ENCODE data around the gene PRR14L.
"Not testable (repeated sequence)": the region's sequence is repeated elsewhere in the genome, so short reads cannot be mapped to it uniquely, and the experiment has no call there.

The PRR14L gene

DNA sequence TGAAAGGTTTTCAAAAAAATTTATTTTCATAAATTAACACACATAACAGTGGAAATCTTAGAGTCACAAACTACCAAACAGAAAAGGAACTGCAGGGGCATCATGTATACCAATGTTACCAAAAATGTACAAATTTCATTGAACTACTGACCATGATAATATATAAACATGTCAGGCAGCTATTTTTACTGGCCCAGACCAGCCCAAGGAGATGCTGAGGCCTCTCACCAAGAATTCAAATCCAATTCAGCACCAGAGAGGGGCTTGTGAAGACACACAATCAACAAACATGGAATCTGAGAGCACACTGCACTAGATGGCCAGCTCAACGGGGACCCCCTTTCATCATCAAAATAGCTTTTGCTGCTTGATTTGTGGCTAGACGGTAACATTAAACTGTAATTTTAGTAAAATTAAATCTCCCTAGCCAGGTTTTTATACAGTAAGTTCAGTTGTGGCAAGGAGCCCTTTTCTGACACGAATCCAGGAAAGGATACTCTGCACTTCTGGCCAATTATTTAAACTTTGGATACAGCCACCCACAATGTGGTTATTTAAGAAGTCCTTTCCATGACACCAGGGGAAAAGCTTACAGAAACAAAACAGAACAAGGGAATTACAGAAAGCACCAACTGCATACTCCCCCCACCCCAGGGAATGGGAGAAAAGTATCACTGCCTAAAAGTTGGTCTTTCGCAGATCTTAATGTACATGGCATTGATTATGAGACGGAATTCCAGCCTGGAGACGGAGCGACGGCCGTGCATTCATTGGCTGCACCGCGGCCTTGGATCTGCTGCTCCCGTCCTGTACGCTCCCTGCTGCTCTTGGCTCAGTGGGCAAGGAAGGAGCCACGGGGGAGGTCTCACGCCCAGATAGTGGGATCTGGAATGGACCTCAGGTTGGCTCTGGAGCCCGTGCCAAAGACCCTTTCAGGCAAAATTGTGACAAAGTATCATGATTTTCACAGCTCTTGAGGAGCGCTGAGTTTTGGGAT, 68.3 kb downstream of the PRR14L start:
- DNase-seq = no peak

- DNase-seq = no peak
Observed at GRCh38 chr22:31680861-31681341, 69.0 kb downstream of the PRR14L start.

DNA sequence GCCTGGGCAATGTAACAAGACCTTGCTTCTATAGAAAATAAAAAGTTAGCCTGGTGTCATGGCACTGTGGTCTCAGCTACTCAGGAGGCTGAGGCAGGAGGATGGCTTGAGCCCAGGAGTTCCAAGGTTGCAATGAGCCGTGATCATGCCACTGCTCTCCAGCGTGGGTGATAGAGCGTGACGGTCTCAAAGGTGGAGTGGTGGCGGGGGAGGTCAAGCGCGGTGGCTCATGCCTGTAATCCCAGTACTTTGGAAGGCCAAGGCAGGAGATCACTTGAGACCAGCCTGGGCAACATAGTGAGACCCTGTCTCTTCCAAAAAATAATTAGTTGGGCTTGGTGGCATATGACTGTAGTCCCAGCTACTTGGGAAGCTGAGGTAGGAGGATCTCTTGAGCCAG, 71.2 kb downstream of the PRR14L start:
- no peak for DNase-seq

- DNase-seq = peak; percentile 78 to 93 (median 84)
Observed at GRCh38 chr22:31676700-31677099, 73.2 kb downstream of the PRR14L start.

DNA sequence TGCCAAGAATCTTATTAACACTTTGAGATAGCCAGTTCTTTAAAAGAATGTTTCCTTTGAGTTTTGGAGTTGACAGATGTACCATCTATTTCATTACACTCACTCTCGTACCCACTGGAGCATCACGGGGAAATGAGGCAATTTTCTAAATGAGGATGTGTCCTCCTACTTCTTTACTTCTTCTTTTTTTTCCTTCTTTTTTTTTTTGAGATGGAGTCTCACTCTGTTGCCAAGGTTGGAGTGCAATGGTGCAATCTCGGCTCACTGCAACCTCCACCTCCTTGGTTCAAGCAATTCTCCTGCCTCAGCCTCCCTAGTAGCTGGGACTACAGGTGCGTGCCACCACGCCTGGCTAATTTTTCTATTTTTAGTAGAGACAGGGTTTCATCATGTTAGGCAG, 75.7 kb downstream of the PRR14L start:
- DNase-seq = not testable (repeated sequence)

- DNase-seq = not testable (repeated sequence)
Observed at GRCh38 chr22:31668849-31669248, 81.1 kb downstream of the PRR14L start.

- DNase-seq = no peak
Observed at GRCh38 chr22:31662668-31663037, 87.3 kb downstream of the PRR14L start.

- DNase-seq = peak; percentile 92 to 96 (median 96)
Observed at GRCh38 chr22:31661851-31662667, 87.9 kb downstream of the PRR14L start, which contains the start of gene PISD. Gene PISD (minus strand): TSS chr22:31662215. CDS start chr22:31662208, 7 bp downstream.

DNA sequence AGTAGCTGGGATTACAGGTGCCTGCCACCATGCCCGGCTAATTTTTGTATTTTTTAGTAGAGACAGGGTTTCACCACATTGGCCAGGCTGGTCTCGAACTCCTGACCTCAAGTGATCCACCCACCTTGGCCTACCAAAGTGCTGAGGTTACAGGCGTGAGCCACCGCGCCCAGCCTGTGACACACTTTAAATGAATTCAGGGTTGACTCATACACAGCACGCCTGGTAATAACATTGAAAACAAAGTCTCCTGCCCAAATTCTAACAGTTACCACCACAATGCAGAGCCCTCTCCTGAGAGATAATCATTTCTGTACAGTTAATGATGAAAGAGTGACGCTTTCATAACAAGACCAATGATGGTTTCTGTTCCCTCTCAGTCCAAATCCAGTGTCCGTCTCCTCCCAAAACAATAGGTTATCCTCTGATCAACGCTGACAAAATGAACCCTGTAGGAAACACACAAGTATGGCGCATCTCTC, 89.0 kb downstream of the PRR14L start:
- DNase-seq = not testable (repeated sequence)

- no peak for DNase-seq
Observed at GRCh38 chr22:31659246-31659645, 90.7 kb downstream of the PRR14L start.

- no peak for DNase-seq
Observed at GRCh38 chr22:31654408-31654807, 95.5 kb downstream of the PRR14L start.

DNA sequence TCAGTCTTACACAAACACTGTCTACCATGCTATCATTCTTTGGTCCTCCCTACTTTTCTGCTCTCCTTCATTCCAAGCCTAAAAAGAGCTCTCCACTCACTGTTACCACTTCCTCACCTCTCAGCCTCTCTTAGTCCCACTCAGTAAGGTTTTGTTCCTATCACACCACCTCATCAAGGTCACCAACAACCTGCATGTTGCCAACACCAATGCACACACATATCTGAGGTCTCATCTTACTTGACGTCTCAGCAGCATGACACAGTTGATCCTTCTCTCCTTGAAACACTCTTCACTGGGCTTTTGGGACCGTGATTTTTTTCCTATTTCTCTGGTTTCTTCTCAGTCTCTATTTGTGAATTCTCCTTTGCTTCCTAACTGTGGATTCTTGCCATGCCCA, 96.0 kb downstream of the PRR14L start:
- no peak for DNase-seq

- no peak for DNase-seq
Observed at GRCh38 chr22:31652911-31653684, 96.8 kb downstream of the PRR14L start.

DNA sequence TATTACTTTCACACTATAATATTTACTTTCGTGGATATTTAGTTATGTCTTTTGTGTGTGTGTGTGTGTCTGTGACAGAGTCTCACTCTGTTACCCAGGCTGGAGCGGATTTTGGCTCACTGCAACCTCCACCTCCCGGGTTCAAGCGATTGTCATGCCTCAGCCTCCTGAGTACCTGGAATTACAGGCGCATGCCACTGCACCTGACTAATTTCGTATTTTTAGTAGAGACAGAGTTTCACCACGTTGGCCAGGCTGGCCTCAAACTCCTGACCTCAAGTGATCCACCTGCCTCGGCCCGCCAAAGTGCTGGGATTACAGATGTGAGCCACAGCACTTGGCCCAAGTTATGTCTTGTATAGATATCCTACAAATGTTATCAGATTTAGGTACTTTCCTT, 97.8 kb downstream of the PRR14L start:
- no peak for DNase-seq

- DNase-seq = no peak
Observed at GRCh38 chr22:31651664-31652063, 98.3 kb downstream of the PRR14L start.

GRCh38 chr22:31650391-31650790, 99.5 kb downstream of the PRR14L start:
- no peak for DNase-seq

DNA sequence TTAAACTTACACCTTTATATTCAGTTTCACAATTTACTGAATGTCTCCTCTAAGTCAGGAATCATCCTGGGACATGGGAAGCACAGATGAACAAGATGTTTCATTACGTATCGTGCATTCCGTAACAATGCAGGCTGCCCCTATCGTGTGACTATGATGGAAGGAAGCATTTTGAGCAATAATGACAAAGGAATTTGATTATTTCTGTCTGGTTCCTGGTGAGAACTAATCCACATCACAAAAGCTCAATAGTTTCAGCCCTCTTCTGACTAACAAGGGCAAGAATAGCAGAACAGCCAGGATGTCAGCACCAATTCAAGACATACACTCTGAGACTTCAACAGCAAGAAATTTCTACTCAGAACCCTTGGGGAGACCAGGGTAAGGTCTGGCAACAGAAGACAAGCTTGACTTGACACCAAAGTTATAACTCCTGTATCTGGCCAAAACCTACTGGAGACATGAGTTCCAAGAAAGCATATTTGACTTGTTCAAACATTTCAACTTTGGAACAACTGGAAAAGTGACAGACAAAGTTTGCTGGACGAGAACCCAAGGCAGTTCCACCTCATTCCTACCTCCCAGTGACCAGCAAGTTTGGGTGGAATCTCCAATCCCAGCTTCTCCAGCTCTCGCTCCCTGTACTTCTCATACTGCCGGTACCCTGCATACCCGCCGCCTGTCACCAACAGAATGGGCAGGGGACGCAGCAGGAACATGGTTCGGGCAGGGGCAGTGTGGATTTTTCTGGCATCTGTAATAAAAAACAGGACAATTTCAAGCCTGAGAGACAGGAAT, 102.2 kb downstream of the PRR14L start:
- DNase-seq = no peak

DNA sequence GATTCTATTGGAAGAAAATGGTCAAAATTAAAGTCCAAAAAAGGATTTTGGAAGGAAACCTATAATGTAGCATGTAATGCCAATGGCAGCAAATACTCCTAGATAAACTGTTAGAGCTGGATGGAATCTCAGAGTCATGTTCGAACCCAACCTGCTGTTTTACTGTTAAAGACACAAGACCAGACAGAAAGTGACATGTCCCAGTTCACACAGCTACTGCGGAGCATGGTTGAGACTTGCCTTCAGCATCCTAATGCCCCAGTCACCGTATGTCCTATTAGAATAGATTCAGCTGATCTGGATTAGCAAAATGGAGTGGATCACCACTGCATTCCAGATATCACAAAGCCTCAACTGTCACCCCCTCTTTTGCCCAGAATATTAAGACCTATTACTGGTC, 102.9 kb downstream of the PRR14L start:
- DNase-seq = no peak

- DNase-seq = no peak
Observed at GRCh38 chr22:31646186-31647019, 103.5 kb downstream of the PRR14L start.

- DNase-seq = no peak
Observed at GRCh38 chr22:31639436-31640039, 110.4 kb downstream of the PRR14L start.
